OCI-LY3 (cell line): ENCODE data around the gene KLF16.

Experiments used
- H2AFZ ChIP-seq: fragments of 200-600, 300-600 bp; shearing (Covaris generic); 2 replicates; pipeline ENCODE4 v1.6.0; 2014; ENCODE audit warnings: antibody characterized with exemption, low read depth, low read length
- H3K27ac ChIP-seq: fragments of 200-600, 300-600 bp; sonication (generic); 2 replicates; pipeline ENCODE4 v1.5.1; 2014; ENCODE audit warnings: mild to moderate bottlenecking, low read length, moderate library complexity, mixed read lengths
- H3K27me3 ChIP-seq: fragments of 200-600, 300-600 bp; sonication (generic); 2 replicates; pipeline ENCODE4 v1.6.1; 2014; ENCODE audit warnings: low read depth, low read length, mixed read lengths
- H3K36me3 ChIP-seq: fragments of 200-600, 300-600 bp; sonication (generic); replicated peaks from 2 replicates; pipeline ENCODE3; 2014; ENCODE audit warnings: low read depth, low read length, mixed read lengths
- H3K4me1 ChIP-seq: fragments of 300-600, 200-600 bp; sonication (generic); 2 replicates; pipeline ENCODE4 v1.6.1; 2014; ENCODE audit warnings: low read length, mixed read lengths
- H3K4me2 ChIP-seq: fragments of 200-600, 300-600 bp; sonication (generic); 2 replicates; pipeline ENCODE4 v1.6.1; 2014; ENCODE audit warnings: low read length, mixed read lengths
- H3K4me3 ChIP-seq: fragments of 300-600, 200-600 bp; sonication (generic); 2 replicates; pipeline ENCODE4 v1.5.1; 2014; ENCODE audit warnings: antibody characterized with exemption, mild to moderate bottlenecking, low read length, moderate library complexity
- H3K79me2 ChIP-seq: fragments of 300-600, 200-600 bp; shearing (Covaris generic); 2 replicates; pipeline ENCODE4 v1.6.1; 2014; ENCODE audit warnings: mild to moderate bottlenecking, low read length, mixed read lengths
- H3K9ac ChIP-seq: fragments of 300-600, 200-600 bp; shearing (Covaris generic); 2 replicates; pipeline ENCODE4 v1.6.0; 2014; ENCODE audit warnings: mild to moderate bottlenecking, low read length, moderate library complexity
- H3K9me3 ChIP-seq: fragments of 200-600, 300-600 bp; shearing (Covaris generic); 2 replicates; pipeline ENCODE4 v1.6.1; 2014; ENCODE audit warnings: low read length, mixed read lengths; ENCODE audit not compliant: insufficient read depth
- H4K20me1 ChIP-seq: fragments of 200-600, 300-600 bp; sonication (generic); 2 replicates; pipeline ENCODE4 v1.6.1; 2016; ENCODE audit warnings: low read length, mixed read lengths; ENCODE audit not compliant: insufficient read depth
- CTCF ChIP-seq: fragments of 200-600, 300-600 bp; sonication (generic); IDR thresholded peaks from 2 replicates; pipeline ENCODE4 v1.5.1; 2014; ENCODE audit warnings: antibody characterized with exemption, low read length, low read depth
- EZH2phosphoT487 ChIP-seq: fragments of 200-600 bp; shearing (Covaris generic); IDR thresholded peaks from 2 replicates; pipeline ENCODE4 v1.6.1; 2018; ENCODE audit warnings: antibody characterized with exemption, mixed run types, low read depth

Gene KLF16

GRCh38 chr19:1902923-1903322 is 39.5 kb upstream of the KLF16 start:
- no peak overlapping the region for H2AFZ ChIP-seq
- H3K4me3 ChIP-seq = peak overlapping the region; percentile 51
- H3K4me1 ChIP-seq = peaks cover 42% of the 10 kb centered on the region
- peak overlapping the region; percentile 96 for H3K27ac ChIP-seq
- H3K9ac ChIP-seq = peak overlapping the region; percentile 63
- TF ChIP-seq EZH2phosphoT487 = no peak
- no peak for TF ChIP-seq CTCF
- no peaks in the 10 kb centered on the region for H3K27me3 ChIP-seq
- peaks cover 8% of the 10 kb centered on the region; the same call in 1 of the 2 replicates for H4K20me1 ChIP-seq
- H3K79me2 ChIP-seq = peaks cover 24% of the 10 kb centered on the region
- H3K4me2 ChIP-seq = peak overlapping the region; percentile 94
- H3K9me3 ChIP-seq = no peaks in the 10 kb centered on the region
- H3K36me3 ChIP-seq = peaks cover 5% of the 10 kb centered on the region

DNA sequence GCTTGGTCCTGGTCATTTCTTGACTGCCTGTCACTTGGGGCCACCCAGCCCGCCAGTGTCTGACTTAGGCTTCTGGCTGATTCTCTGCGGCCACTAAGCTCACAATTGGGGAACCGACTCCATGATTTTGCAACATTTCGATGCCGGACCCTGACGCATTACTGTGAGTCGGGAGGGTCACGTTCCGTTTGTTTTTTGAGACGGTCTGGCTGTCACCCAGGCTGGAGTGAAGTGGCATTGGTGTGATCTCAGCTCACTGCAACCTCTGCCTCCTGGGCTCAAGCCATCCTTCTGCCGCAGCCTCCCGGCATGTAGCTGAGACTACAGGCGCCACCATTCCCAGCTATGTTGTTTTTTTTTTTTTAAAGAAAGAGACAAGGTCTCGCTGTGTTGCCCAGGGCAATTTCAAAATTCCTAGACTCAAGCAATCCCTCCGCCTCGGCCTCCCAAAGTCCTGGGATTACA is 38.6 kb upstream of the KLF16 start:
- H2AFZ ChIP-seq = no peak overlapping the region
- TF ChIP-seq CTCF (no peak), EZH2phosphoT487 (no peak)
- H3K27me3 ChIP-seq = no peaks in the 10 kb centered on the region
- H3K4me1 ChIP-seq = peaks cover 36% of the 10 kb centered on the region
- no peak overlapping the region for H3K27ac ChIP-seq
- no peak overlapping the region for H3K4me3 ChIP-seq
- H4K20me1 ChIP-seq = no peaks in the 10 kb centered on the region
- H3K79me2 ChIP-seq = peaks cover 15% of the 10 kb centered on the region
- H3K9me3 ChIP-seq = no peaks in the 10 kb centered on the region
- no peak overlapping the region for H3K9ac ChIP-seq
- no peaks in the 10 kb centered on the region for H3K36me3 ChIP-seq
- H3K4me2 ChIP-seq = no peak overlapping the region

DNA sequence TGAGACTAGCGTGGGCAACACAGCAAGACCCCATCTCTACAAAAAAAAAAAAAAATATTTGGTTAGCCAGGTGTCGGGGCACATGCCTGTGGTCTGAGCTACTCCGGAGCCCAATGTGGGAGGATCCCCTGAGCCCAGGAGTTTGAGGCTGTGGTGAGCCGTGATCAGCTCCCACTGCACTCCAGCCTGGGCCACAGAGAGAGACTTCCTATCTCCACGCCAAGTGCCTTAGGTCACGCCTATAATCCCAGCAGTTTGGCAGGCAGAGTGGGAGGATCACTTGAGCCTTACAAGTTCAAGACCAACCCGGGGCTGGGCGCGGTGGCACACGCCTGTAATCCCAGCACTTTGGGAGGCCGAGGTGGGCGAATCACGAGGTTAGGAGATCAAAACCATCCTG is 33.1 kb upstream of the KLF16 start:
- Histone ChIP-seq H3K79me2 (no peaks in the 10 kb centered on the region), H3K36me3 (no peaks in the 10 kb centered on the region), H4K20me1 (no peaks in the 10 kb centered on the region), H3K27me3 (no peaks in the 10 kb centered on the region), H3K27ac (no peak overlapping the region), H2AFZ (no peak overlapping the region), H3K4me3 (peak overlapping the region; percentile 66), H3K9me3 (no peaks in the 10 kb centered on the region), H3K4me1 (peaks cover 18% of the 10 kb centered on the region), H3K9ac (no peak overlapping the region), H3K4me2 (peak overlapping the region; percentile 79; the same call in 1 of the 2 replicates)
- TF ChIP-seq EZH2phosphoT487 (no peak), CTCF (no peak)

DNA sequence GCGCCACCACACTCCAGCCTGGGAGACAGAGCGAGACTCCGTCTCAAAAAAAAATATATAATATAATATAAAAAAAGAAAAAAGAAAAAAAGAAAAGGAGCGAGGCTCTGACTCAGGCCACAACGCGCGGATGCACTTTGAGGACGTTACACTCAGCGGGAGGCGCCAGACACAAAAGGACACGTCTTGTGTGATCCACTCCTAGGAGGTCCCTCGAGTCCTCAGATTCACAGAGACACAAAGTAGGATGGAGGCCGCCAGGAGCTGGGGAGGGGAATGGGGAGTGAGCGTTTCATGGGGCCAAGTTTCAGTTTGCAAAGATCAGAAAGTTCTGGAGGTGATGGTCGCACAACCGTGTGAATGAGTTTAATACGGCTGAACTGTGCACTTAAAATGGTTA is 30.4 kb upstream of the KLF16 start:
- Histone ChIP-seq H3K27ac (no peak overlapping the region), H3K79me2 (no peaks in the 10 kb centered on the region), H3K36me3 (no peaks in the 10 kb centered on the region), H3K27me3 (no peaks in the 10 kb centered on the region), H4K20me1 (no peaks in the 10 kb centered on the region), H2AFZ (no peak overlapping the region), H3K4me3 (no peak overlapping the region), H3K4me1 (peaks cover 18% of the 10 kb centered on the region), H3K9ac (no peak overlapping the region), H3K4me2 (no peak overlapping the region), H3K9me3 (no peaks in the 10 kb centered on the region)
- TF ChIP-seq CTCF (no peak), EZH2phosphoT487 (no peak)
